Activated naive CD4-positive, alpha-beta T cell treated with anti-CD3 and anti-CD28 coated beads for 36 hours (primary cell): ENCODE results near the gene A3GALT2. TPM values are rescaled to one million over a fixed set of nuclear protein-coding genes. Genes with fewer than 3 reads are reported as not detected.
A peak's percentile ranks its signal among the peaks of the same experiment; 100 is the strongest.

Source experiments
- CTCF ChIA-PET: fragments of 350-600 bp; sonication (Branson Sonifier 250); formaldehyde crosslinking; loops from one replicate; lab custom pipeline; 2021; ENCODE audit warnings: antibody characterized with exemption; lab: Charles Lee
- DNase-seq: peaks from one replicate; pipeline ENCODE4 v3.0.0-alpha.2; 2020
- H3K27ac Mint-ChIP-seq: one replicate; pipeline ENCODE4 v1.8.0; 2021; ENCODE audit warnings: mild to moderate bottlenecking, mixed read lengths
- H3K27me3 Mint-ChIP-seq: one replicate; pipeline ENCODE4 v1.8.0; 2021; ENCODE audit warnings: low read depth, mixed read lengths
- H3K36me3 Mint-ChIP-seq: one replicate; pipeline ENCODE4 v1.8.0; 2021; ENCODE audit warnings: low read depth, mixed read lengths
- H3K4me1 Mint-ChIP-seq: one replicate; pipeline ENCODE4 v1.8.0; 2021; ENCODE audit warnings: low read depth, mixed read lengths
- H3K4me3 Mint-ChIP-seq: one replicate; pipeline ENCODE4 v1.8.0; 2021; ENCODE audit warnings: mild to moderate bottlenecking, moderate library complexity, mixed read lengths
- H3K9me3 Mint-ChIP-seq: one replicate; pipeline ENCODE4 v1.8.0; 2021; ENCODE audit warnings: mixed read lengths
- intact Hi-C: fragments of 100-400 bp; cut with micrococcal nuclease; formaldehyde crosslinking; loops from one replicate; pipeline ENCODE4 v1.15.1; 2023
- total RNA-seq, 2 experiments: library from RNA; stranded (reverse); gene quantifications; one replicate each; pipeline ENCODE4 v1.2.3, GENCODE V29; 2021

Gene A3GALT2
- total RNA-seq, 2 experiments from 2014 or later = not detected

DNA sequence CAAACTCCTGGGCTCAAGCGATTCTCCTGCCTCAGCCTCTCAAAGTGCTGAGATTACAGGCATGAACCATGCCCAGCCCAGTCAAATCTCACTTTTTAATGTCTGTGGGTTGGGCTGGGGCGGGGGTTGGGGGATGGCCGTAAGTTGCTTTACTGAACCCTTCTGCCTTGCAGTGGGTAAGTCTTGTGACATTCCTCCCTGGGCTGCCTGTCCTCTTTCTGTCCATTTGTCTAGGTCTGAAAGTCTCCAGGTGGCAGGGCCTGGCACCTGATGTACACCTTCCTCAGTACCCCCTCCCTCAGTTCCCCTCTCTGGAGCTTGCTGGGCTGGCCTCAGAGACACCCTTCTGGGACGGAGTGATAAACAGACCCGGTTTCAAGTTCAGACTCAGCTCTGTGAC, 51.3 kb downstream of the A3GALT2 start:
- no peak for DNase-seq
- Mint-ChIP-seq H3K4me1 (peaks cover 26% of the 10 kb centered on the region), H3K27ac (no peak overlapping the region), H3K9me3 (no peaks in the 10 kb centered on the region), H3K4me3 (no peak overlapping the region), H3K36me3 (no peaks in the 10 kb centered on the region), H3K27me3 (no peaks in the 10 kb centered on the region)
- CTCF ChIA-PET = interaction anchor here (0.6 to 1.4 kb wide), 2 partner anchors 28 to 215 kb away, joined by 3 to 4 read pairs; no protein-coding TSS in a partner anchor
- intact Hi-C loops = no loop called here

DNA sequence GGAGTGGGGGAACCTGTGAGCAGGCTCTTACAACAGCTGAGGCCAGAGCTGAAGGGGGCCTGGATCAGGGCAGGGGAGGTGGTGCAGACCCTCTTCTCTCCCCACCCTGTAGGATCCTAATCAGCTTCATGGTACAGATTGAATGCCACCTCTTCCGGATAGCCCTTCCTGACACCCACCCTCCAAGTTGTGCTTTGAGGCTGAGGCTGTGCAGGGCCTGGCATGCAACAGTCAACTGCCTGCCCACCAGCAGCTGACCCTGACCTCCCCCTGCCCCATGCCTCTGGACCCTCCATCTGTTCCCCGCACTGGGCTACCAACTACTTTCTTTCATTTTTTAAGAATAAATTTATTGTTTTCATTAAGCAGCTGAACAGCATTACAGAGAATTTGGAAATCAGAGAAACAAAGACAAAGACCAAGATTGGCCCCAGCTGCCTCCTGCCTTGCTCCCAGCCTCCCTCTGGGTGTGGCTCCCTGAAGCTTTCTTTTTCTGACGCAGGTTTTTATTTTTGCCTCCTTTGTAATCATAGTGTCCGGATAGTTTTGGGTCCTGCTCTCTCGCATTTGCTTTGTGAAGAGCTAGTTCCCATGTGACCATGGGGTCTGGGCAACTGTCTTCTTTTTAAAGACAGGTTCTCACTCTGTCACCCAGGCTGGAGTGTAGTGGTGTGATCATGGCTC, 51.8 kb downstream of the A3GALT2 start:
- intact Hi-C loops = no loop called here
- Mint-ChIP-seq H3K27me3 (no peaks in the 10 kb centered on the region), H3K4me1 (peaks cover 24% of the 10 kb centered on the region), H3K9me3 (no peaks in the 10 kb centered on the region), H3K36me3 (no peaks in the 10 kb centered on the region), H3K4me3 (no peak overlapping the region), H3K27ac (no peak overlapping the region)
- DNase-seq = no peak
- CTCF ChIA-PET = interaction anchor here (0.6 kb wide), 1 partner anchor 215 kb away, joined by 3 read pairs; no protein-coding TSS in a partner anchor

- CTCF ChIA-PET = interaction anchor here (1.2 kb wide), 1 partner anchor 27 kb away, joined by 4 read pairs; no protein-coding TSS in a partner anchor
- no peaks in the 10 kb centered on the region for H3K27me3 Mint-ChIP-seq
Observed at GRCh38 chr1:33268457-33268856, 52.4 kb downstream of the A3GALT2 start.

DNA sequence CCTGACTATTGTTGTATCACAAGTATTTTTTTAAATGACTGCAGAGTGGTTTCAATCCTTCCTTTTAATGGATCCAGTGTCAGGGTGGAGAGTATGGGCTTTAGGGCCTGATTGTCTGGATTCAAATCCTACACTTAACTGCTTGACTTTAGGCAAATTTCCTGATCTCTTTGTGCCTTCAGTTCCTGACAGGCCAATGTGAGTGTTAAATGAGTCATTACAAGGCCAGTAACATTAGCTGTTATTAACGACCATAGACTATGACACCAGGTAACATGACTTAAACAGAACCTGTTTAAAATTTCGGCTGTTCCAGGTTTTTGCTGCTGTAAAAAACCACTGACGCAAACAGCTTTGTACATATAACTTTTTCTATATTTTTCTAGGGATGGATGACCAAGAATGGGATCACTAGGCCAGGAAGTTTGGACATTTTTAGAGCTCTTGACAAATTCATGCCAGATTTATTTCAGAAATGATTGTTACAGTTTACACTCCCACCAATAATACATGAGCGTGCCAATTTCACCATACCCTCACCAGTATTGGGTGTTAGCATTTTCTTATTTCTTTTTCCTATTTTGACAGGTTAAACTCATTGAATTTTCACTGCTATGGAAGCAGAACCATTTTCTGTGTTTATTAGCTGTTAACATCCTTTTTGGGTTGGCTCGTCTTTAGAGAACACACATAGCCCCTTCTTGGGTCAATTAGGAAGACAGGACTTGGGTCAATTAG, 53.3 kb downstream of the A3GALT2 start:
- CTCF ChIA-PET = interaction anchor here (1.2 kb wide), 1 partner anchor 28 kb away, joined by 4 read pairs; no protein-coding TSS in a partner anchor
- DNase-seq = no peak
- H3K4me3 Mint-ChIP-seq = no peak overlapping the region
- no peaks in the 10 kb centered on the region for H3K27me3 Mint-ChIP-seq
- intact Hi-C loops = no loop called here
- no peak overlapping the region for H3K27ac Mint-ChIP-seq
- no peaks in the 10 kb centered on the region for H3K36me3 Mint-ChIP-seq
- no peaks in the 10 kb centered on the region for H3K9me3 Mint-ChIP-seq
- peaks cover 16% of the 10 kb centered on the region for H3K4me1 Mint-ChIP-seq

More at GRCh38 chr1:33268457-33268856, 52.4 kb downstream of the A3GALT2 start:
- no peaks in the 10 kb centered on the region for H3K36me3 Mint-ChIP-seq
- no peak overlapping the region for H3K4me3 Mint-ChIP-seq
- H3K27ac Mint-ChIP-seq = peak overlapping the region; percentile 21
- no peak for DNase-seq
- intact Hi-C loops = no loop called here
- peaks cover 22% of the 10 kb centered on the region for H3K4me1 Mint-ChIP-seq
- no peaks in the 10 kb centered on the region for H3K9me3 Mint-ChIP-seq

DNA sequence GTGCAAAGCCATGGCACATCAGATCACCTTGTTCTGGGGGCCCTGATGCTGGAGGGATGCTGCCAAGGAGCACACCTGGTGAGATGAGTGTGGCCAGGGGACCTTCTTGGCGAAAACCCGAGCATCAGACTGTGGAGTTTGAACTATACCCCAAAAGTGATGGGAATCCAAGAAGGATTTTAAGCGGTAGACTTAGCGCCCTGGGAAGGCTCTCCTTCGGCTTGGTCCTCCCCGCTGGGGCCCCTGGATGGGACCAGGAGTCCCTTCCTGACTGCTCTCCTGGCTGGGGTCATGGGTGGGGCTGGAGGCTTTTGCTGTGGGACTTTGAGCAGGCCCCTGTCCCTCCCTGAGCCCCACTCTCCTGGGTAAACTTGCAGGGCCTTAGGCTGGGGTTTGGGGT, 54.1 kb downstream of the A3GALT2 start:
- Mint-ChIP-seq H3K27me3 (no peaks in the 10 kb centered on the region), H3K9me3 (no peaks in the 10 kb centered on the region), H3K4me3 (no peak overlapping the region), H3K27ac (no peak overlapping the region), H3K4me1 (peaks cover 11% of the 10 kb centered on the region), H3K36me3 (no peaks in the 10 kb centered on the region)
- intact Hi-C loops = no loop called here
- no peak for DNase-seq
- CTCF ChIA-PET = no interaction called here

DNA sequence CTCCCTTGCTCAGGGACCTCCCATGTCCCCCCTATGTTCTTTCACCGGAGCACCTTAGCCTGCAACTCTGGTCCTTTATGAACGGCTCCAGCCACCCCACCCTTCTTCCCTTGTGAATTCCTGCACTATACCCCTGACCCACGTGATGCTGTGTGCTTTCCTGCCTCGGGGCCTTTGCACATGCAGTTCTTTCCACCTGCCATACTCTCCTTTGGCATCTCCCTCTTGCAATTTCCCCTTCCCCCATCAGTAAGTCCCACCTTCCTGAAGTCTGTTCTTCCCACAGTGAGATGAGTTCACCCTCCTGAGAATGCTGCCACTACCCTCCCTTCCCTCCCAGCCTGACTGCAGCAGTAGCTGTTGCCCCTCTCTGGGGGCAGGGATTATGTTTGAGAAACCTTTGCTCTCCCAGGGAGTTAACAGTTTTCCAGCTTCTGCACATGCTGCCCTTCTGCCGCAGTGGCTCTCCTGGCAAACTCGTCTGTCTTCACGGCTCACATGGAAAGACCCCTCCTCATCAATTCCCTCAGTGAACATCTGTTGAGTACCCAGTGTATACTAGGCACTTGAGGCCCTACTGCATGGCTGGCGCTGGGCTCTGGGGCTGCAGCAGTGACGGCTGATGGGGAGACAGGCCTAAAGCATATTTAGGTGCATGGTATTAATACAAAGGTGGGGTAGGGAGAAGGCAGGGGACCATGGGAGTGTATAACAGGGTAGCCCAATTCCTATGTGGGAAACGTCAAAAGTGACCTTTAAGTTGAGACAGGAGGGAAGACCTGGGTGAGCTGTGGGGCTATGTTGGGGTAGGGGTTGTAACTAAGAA, 54.9 kb downstream of the A3GALT2 start:
- no peaks in the 10 kb centered on the region for H3K9me3 Mint-ChIP-seq
- no peak overlapping the region for H3K27ac Mint-ChIP-seq
- intact Hi-C loops = no loop called here
- no peaks in the 10 kb centered on the region for H3K36me3 Mint-ChIP-seq
- H3K4me1 Mint-ChIP-seq = peaks cover 13% of the 10 kb centered on the region
- DNase-seq = no peak
- no peaks in the 10 kb centered on the region for H3K27me3 Mint-ChIP-seq
- H3K4me3 Mint-ChIP-seq = no peak overlapping the region
- CTCF ChIA-PET = no interaction called here

- H3K4me1 Mint-ChIP-seq = peaks cover 26% of the 10 kb centered on the region
- no peaks in the 10 kb centered on the region for H3K9me3 Mint-ChIP-seq
- H3K27ac Mint-ChIP-seq = no peak overlapping the region
- no peak for DNase-seq
- intact Hi-C loops = no loop called here
- H3K36me3 Mint-ChIP-seq = no peaks in the 10 kb centered on the region
- no peaks in the 10 kb centered on the region for H3K27me3 Mint-ChIP-seq
- H3K4me3 Mint-ChIP-seq = no peak overlapping the region
- CTCF ChIA-PET = no interaction called here
Observed at GRCh38 chr1:33263890-33264504, 56.9 kb downstream of the A3GALT2 start.

GRCh38 chr1:33261344-33261743, 59.6 kb downstream of the A3GALT2 start:
- no peak overlapping the region for H3K4me3 Mint-ChIP-seq
- no peak for DNase-seq
- peaks cover 1% of the 10 kb centered on the region for H3K36me3 Mint-ChIP-seq
- intact Hi-C loops = no loop called here
- H3K27ac Mint-ChIP-seq = no peak overlapping the region
- peaks cover 38% of the 10 kb centered on the region for H3K4me1 Mint-ChIP-seq
- H3K9me3 Mint-ChIP-seq = no peaks in the 10 kb centered on the region
- H3K27me3 Mint-ChIP-seq = no peaks in the 10 kb centered on the region
- CTCF ChIA-PET = no interaction called here

- Mint-ChIP-seq H3K36me3 (peaks cover 1% of the 10 kb centered on the region), H3K4me3 (no peak overlapping the region), H3K27ac (no peak overlapping the region), H3K9me3 (no peaks in the 10 kb centered on the region), H3K4me1 (peaks cover 38% of the 10 kb centered on the region), H3K27me3 (no peaks in the 10 kb centered on the region)
- intact Hi-C loops = no loop called here
- DNase-seq = no peak
- CTCF ChIA-PET = no interaction called here
Observed at GRCh38 chr1:33260439-33260838, 60.5 kb downstream of the A3GALT2 start.

GRCh38 chr1:33259879-33260278, 61.0 kb downstream of the A3GALT2 start:
- Mint-ChIP-seq H3K27ac (no peak overlapping the region), H3K36me3 (peaks cover 1% of the 10 kb centered on the region), H3K4me1 (peaks cover 38% of the 10 kb centered on the region), H3K27me3 (no peaks in the 10 kb centered on the region), H3K9me3 (no peaks in the 10 kb centered on the region), H3K4me3 (no peak overlapping the region)
- CTCF ChIA-PET = no interaction called here
- DNase-seq = peak; percentile 19
- intact Hi-C loops = loop anchor here (5.0 kb wide), 3 partner anchors 78 to 212 kb away; partner anchors contain the start of genes TRIM62 and ZSCAN20

DNA sequence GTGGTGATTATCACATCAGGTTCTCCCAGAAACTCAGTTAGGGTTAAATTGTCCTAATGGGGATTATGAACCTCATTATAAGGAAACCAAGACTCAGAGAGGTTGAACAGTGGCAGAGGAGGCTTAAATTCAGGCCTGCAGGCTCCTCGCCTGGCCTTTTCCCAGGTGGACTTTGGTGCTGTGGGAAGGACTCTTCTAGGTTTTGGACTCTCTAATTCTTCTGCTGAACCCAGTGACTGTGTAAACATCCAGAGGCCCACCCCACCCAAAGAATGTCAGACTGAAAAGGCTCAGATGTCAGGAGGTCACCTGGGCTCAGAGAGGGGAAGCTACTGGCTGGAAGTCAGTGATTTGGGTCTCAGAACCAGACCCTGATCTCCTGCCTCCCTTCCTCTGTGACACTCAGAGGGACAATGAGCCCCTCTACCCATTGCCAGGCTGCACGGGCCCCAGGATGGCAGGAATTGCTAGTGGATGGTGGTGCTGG, 62.1 kb downstream of the A3GALT2 start:
- Mint-ChIP-seq H3K36me3 (peaks cover 1% of the 10 kb centered on the region), H3K4me3 (peak overlapping the region; percentile 4)
- CTCF ChIA-PET = no interaction called here

More for the DNA sequence above, 62.1 kb downstream of the A3GALT2 start:
- no peak overlapping the region for H3K27ac Mint-ChIP-seq
- DNase-seq = no peak
- intact Hi-C loops = loop anchor here (5.0 kb wide), 3 partner anchors 77 to 213 kb away; partner anchors contain the start of genes TRIM62 and ZSCAN20
- H3K27me3 Mint-ChIP-seq = no peaks in the 10 kb centered on the region
- no peaks in the 10 kb centered on the region for H3K9me3 Mint-ChIP-seq
- peaks cover 38% of the 10 kb centered on the region for H3K4me1 Mint-ChIP-seq
